A549 (cell line): Measurements from ENCODE around the gene CCNQ. TPM values are rescaled to one million over a fixed set of nuclear protein-coding genes. Genes with fewer than 3 reads are reported as not detected.

Experiments
- ATAC-seq, 2 experiments: fragments of 200-7000 bp in 1 of 2; fragments of >200 bp in 1 of 2; cut with Nextera tagmentation in 1 of 2; cut with Tn5 transposase in 1 of 2; 3 replicates each; pipeline versions ENCODE4 v1.8.0 to v1.9.1; 2018 to 2020; ENCODE audit warnings: mild to moderate bottlenecking in 1 of 2, moderate library complexity in 1 of 2
- CTCF ChIA-PET: fragments of 300-600 bp; sonication (Branson Sonifier 250); formaldehyde crosslinking; extraction: SDS; loops from one replicate; lab custom pipeline; 2021; ENCODE audit warnings: antibody characterized with exemption, inconsistent platforms; lab: Yijun Ruan, JAX
- POLR2A ChIA-PET: fragments of 350-600 bp; formaldehyde crosslinking; extraction: SDS; loops from one replicate; lab custom pipeline; 2021; ENCODE audit warnings: antibody characterized with exemption, inconsistent platforms; lab: Yijun Ruan, JAX
- DNase-seq, 2 experiments: peaks; one replicate each; pipeline versions ENCODE4 v3.0.0 to v3.0.0-alpha.2; 2011 to 2016; ENCODE audit warnings: low read depth in 1 of 2, low spot score in 1 of 2
- FAIRE-seq: peaks from 2 replicates; lab custom pipeline; 2011; peaks lifted over from hg19 to GRCh38; lab: Jason Lieb, UNC
- H3K27ac ChIP-seq, 2 experiments: fragments of >200 bp; sonication (Bioruptor Twin); formaldehyde crosslinking; 3 replicates each; pipeline ENCODE4 v1.5.1; 2016 to 2017
- H3K4me1 ChIP-seq: fragments of >200 bp; sonication (Bioruptor Twin); formaldehyde crosslinking; 3 replicates; pipeline ENCODE4 v1.6.1; 2016
- H3K4me2 ChIP-seq: fragments of >200 bp; sonication (Bioruptor Twin); formaldehyde crosslinking; 3 replicates; pipeline ENCODE4 v1.6.1; 2016
- H3K4me3 ChIP-seq: fragments of >200 bp; sonication (Bioruptor Twin); formaldehyde crosslinking; 3 replicates; pipeline ENCODE4 v1.5.1; 2016
- H3K9me3 ChIP-seq: fragments of >200 bp; sonication (Bioruptor Twin); formaldehyde crosslinking; 3 replicates; pipeline ENCODE4 v1.6.1; 2016
- CBX8 ChIP-seq: fragments of 200-600 bp; sonication (generic); IDR thresholded peaks from 2 replicates; pipeline ENCODE4 v1.6.1; 2016
- CEBPB ChIP-seq, 2 experiments: fragments of >200 bp in 1 of 2; sonication (Bioruptor Twin) in 1 of 2; formaldehyde crosslinking in 1 of 2; IDR thresholded peaks; 2 replicates each; pipeline ENCODE4 v1.6.1; 2012 to 2016
- EP300 ChIP-seq, 2 experiments: fragments of >200 bp; sonication (Bioruptor Twin); formaldehyde crosslinking; IDR thresholded peaks; 2 replicates in 1 of 2; 3 replicates in 1 of 2; pipeline ENCODE4 v1.6.1; 2016 to 2017
- FOSB ChIP-seq: fragments of 250-450 bp; sonication (Bioruptor Pico); IDR thresholded peaks from 2 replicates; pipeline ENCODE4 v1.5.0; 2020; ENCODE audit warnings: mild to moderate bottlenecking, moderate library complexity
- FOSL2 ChIP-seq, 2 experiments: fragments of 450-650 bp in 1 of 2; fragments of >200 bp in 1 of 2; sonication (Bioruptor Twin) in 1 of 2; formaldehyde crosslinking; IDR thresholded peaks; 2 replicates each; pipeline versions ENCODE4 v1.5.0 to v1.6.1; 2016 to 2020; ENCODE audit warnings: mild to moderate bottlenecking in 1 of 2, moderate library complexity in 1 of 2
- FOXS1 ChIP-seq: fragments of 250-450 bp; sonication (Bioruptor Pico); IDR thresholded peaks from 2 replicates; pipeline ENCODE4 v1.5.0; 2020; ENCODE audit warnings: mild to moderate bottlenecking, moderate library complexity
- GATA3 ChIP-seq: IDR thresholded peaks from 2 replicates; pipeline ENCODE4 v1.6.1; 2012; ENCODE audit warnings: borderline replicate concordance
- HEYL ChIP-seq: fragments of 250-450 bp; sonication (Bioruptor Pico); IDR thresholded peaks from 2 replicates; pipeline ENCODE4 v1.8.0; 2021; ENCODE audit warnings: mild to moderate bottlenecking, moderate library complexity
- HOXA7 ChIP-seq: fragments of 250-450 bp; sonication (Bioruptor Pico); IDR thresholded peaks from 2 replicates; pipeline ENCODE4 v1.5.0; 2020; ENCODE audit warnings: mild to moderate bottlenecking, moderate library complexity
- JUNB ChIP-seq: fragments of >200 bp; sonication (Bioruptor Twin); formaldehyde crosslinking; IDR thresholded peaks from 2 replicates; pipeline ENCODE4 v1.6.1; 2016
- KDM1A ChIP-seq: fragments of 200-600 bp; sonication (generic); IDR thresholded peaks from 2 replicates; pipeline ENCODE4 v1.6.1; 2016; ENCODE audit warnings: low read depth, mild to moderate bottlenecking
- KDM5A ChIP-seq: fragments of 200-600 bp; sonication (generic); IDR thresholded peaks from 2 replicates; pipeline ENCODE4 v1.6.1; 2016; ENCODE audit warnings: antibody characterized with exemption, mild to moderate bottlenecking
- NFE2L2 ChIP-seq: fragments of 150-350 bp; conservative IDR thresholded peaks from 2 replicates; pipeline ENCODE4 v1.6.1; 2014; ENCODE audit warnings: low read length
- REST ChIP-seq: fragments of 200-600 bp; sonication (generic); IDR thresholded peaks from 2 replicates; pipeline ENCODE4 v1.6.1; 2016; ENCODE audit warnings: antibody characterized with exemption, mild to moderate bottlenecking, moderate library complexity
- TFCP2L1 ChIP-seq: fragments of 250-450 bp; sonication (Bioruptor Pico); IDR thresholded peaks from 2 replicates; pipeline ENCODE4 v1.5.0; 2021; ENCODE audit warnings: mild to moderate bottlenecking
- USF2 ChIP-seq: fragments of 450-650 bp; IDR thresholded peaks from 2 replicates; pipeline ENCODE4 v1.6.1; 2014; ENCODE audit warnings: antibody characterized with exemption
- ZC3H11A ChIP-seq: fragments of 450-650 bp; IDR thresholded peaks from 2 replicates; pipeline ENCODE4 v1.6.1; 2014; ENCODE audit warnings: antibody characterized with exemption, mild to moderate bottlenecking
- WGBS: methylation state at CpG from one replicate; pipeline ENCODE4 v1.1.6; 2017; ENCODE audit errors: missing lambda C conversion rate; 5-methylcytosine and 5-hydroxymethylcytosine counted together
- polyA plus RNA-seq, 4 experiments: library from polyadenylated mRNA; depleted of rRNA in 3 of 4; stranded (reverse); fragments of >200 nt; fragmentation: RNase III in 1 of 4; extraction: RNeasy Plus Mini Kit Qiagen cat#74134 plus additional on column Dnase treatment in 1 of 4; gene quantifications; 2 replicates in 3 of 4; 3 replicates in 1 of 4; pipeline ENCODE4 v1.2.3, GENCODE V29; 2011 to 2017
- TF ChIP-seq, protein P1 (sequence below): fragments of >200 bp; sonication (Bioruptor Twin); formaldehyde crosslinking; IDR thresholded peaks from 3 replicates; pipeline ENCODE4 v1.5.1; 2016

Gene CCNQ
- polyA plus RNA-seq, 2 of the 4 experiments (the other 2 are of a cell fraction), result 25.6 to 32.0 TPM

DNA sequence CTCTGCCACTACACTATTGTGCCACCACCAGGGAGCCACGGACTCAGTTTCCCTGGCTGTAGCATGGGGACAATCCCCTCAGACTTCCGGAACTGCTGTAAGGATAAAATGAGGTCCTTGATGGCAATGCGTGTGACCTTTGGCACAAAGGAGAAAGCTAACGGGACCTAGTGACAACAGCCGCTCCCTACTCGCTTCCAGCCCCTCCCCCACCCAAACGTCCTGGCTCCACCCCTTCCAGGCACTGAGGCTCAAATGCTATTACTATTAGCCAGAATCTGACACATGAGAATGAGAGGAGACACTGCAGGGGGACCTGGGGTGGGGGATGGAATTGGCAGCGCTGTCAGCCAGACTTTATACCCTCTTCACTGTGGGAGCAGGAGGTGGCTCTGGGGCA lies 42.7 kb upstream of the CCNQ start:
- peak overlapping the region; percentile 96 for H3K4me2 ChIP-seq
- FAIRE-seq (no peak), DNase-seq (no peak), ATAC-seq (no peak)
- H3K27ac ChIP-seq, result no peak overlapping the region
- ChIA-PET CTCF (interaction anchor here (1.1 to 1.9 kb wide), 3 partner anchors 9 to 32 kb away, joined by 3 to 11 read pairs (median 4); no protein-coding TSS in a partner anchor), POLR2A (no interaction called here)
- H3K4me1 ChIP-seq, result peaks cover 30% of the 10 kb centered on the region; the same call in 2 of the 3 replicates
- 58% methylated on average over 5 of the region's 8 CpGs for WGBS
- no peaks in the 10 kb centered on the region for H3K9me3 ChIP-seq
- TF ChIP-seq FOSL2 (IDR thresholded peaks at IDR 0.05) (no peak), FOSL2 (CRISPR knock-in tag; IDR thresholded peaks at IDR 0.05) (no peak), HEYL (CRISPR knock-in tag) (no peak), CBX8 (no peak), ZC3H11A (no peak), FOXS1 (CRISPR knock-in tag) (no peak), HOXA7 (CRISPR knock-in tag) (no peak), GATA3 (no peak), JUNB (no peak), TFCP2L1 (CRISPR knock-in tag) (no peak), KDM1A (no peak), USF2 (no peak), REST (no peak), KDM5A (no peak)
- TF ChIP-seq, protein P1, sequence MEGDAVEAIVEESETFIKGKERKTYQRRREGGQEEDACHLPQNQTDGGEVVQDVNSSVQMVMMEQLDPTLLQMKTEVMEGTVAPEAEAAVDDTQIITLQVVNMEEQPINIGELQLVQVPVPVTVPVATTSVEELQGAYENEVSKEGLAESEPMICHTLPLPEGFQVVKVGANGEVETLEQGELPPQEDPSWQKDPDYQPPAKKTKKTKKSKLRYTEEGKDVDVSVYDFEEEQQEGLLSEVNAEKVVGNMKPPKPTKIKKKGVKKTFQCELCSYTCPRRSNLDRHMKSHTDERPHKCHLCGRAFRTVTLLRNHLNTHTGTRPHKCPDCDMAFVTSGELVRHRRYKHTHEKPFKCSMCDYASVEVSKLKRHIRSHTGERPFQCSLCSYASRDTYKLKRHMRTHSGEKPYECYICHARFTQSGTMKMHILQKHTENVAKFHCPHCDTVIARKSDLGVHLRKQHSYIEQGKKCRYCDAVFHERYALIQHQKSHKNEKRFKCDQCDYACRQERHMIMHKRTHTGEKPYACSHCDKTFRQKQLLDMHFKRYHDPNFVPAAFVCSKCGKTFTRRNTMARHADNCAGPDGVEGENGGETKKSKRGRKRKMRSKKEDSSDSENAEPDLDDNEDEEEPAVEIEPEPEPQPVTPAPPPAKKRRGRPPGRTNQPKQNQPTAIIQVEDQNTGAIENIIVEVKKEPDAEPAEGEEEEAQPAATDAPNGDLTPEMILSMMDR, result no peak
- H3K4me3 ChIP-seq, result 0 out of 3 replicates have a peak overlapping the region, but pooled peaks have one; percentile 59

DNA sequence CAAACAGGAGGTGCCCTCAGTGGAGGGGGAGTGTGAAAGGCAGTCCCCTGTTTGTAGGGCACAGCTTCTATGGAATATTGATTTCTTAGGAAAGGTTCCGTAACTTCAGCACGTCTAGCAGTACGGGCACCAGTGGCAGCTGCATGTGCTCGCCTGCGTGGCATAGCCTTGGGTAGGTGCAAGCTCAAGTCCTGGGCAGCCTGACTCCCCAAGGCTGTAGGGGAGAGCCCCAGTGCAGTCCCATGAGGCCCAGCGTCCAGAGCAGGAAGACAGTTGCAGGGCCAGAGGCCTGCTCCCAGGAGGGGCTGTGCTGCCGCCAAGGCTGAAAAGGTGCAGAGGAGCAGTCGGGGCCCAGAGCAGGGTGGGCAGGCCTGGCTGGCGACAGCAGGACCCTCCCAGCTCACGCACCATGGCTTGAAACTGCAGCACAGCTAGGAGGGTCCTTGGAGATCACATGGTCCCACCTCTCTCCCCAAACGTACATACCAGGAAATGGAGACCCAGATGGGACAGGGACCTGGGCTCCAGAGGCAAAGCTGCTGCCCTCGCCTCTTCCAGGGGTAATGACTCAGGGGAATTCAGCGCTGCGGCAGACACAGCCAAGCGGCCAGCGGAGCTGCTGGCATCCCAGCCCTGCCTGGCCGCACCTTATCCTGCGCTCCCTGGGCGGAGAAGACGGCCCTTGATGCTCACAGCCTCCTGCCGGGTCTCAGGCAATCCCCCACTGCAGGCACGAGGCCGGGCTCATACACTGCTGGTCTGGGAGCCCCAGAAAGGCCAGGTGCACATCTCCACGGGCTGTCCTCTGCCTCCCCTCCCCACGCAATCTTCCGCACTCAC lies 42.0 kb upstream of the CCNQ start:
- DNase-seq, result no peak
- ATAC-seq, result no peak
- WGBS, result 77% methylated on average over 24 of the region's 26 CpGs
- Histone ChIP-seq H3K4me3 (no peak overlapping the region), H3K4me2 (no peak overlapping the region), H3K4me1 (peaks cover 24% of the 10 kb centered on the region; the same call in 2 of the 3 replicates), H3K27ac (no peak overlapping the region)
- no peak for FAIRE-seq
- CTCF ChIA-PET, result interaction anchor here (0.6 to 1.9 kb wide), 5 partner anchors 9 to 608 kb away, joined by 3 to 11 read pairs (median 4); no protein-coding TSS in a partner anchor
- TF ChIP-seq FOSB (CRISPR knock-in tag) (no peak), EP300 (IDR thresholded peaks at IDR 0.05) (no peak), HEYL (CRISPR knock-in tag) (no peak), NFE2L2 (no peak), CEBPB (IDR thresholded peaks at IDR 0.05) (no peak), FOSL2 (IDR thresholded peaks at IDR 0.05) (no peak), FOSL2 (CRISPR knock-in tag; IDR thresholded peaks at IDR 0.05) (no peak)
- TF ChIP-seq, all 56 proteins: peak for 0
- H3K9me3 ChIP-seq, result no peaks in the 10 kb centered on the region
- POLR2A ChIA-PET, result no interaction called here
